NCI-H446 (cell line): ENCODE data around the gene HINFP.
"Not testable (repeated sequence)": the region's sequence is repeated elsewhere in the genome, so short reads cannot be mapped to it uniquely, and the experiment has no call there.

Source experiments
- DNase-seq, 2 experiments: peaks; one replicate each; lab custom pipeline; 2025; lab: John Stamatoyannopoulos, UW

HINFP gene

GRCh38 chr11:119100246-119100970, 21.0 kb upstream of the HINFP start:
- DNase-seq, result peak in 1 of 2 experiments; percentile 65

- no peak for DNase-seq
Observed at GRCh38 chr11:119100994-119101758, 20.2 kb upstream of the HINFP start.

GRCh38 chr11:119101759-119102423, 19.5 kb upstream of the HINFP start, which contains the start of gene DPAGT1:
TSS of gene DPAGT1 (minus strand) at chr11:119101853. CDS start at chr11:119101655, 198 bp downstream.
- peak; percentile 95 to 98 for DNase-seq

- not testable (repeated sequence) for DNase-seq
Observed at GRCh38 chr11:119103161-119103664, 18.2 kb upstream of the HINFP start.

- DNase-seq, result no peak
Observed at GRCh38 chr11:119103793-119104192, 17.6 kb upstream of the HINFP start.

GRCh38 chr11:119106564-119107537, 14.5 kb upstream of the HINFP start, which contains the start of gene C2CD2L:
TSS of gene C2CD2L (plus strand) at chr11:119107344. CDS start at chr11:119107742, 398 bp downstream.
- DNase-seq, result peak; percentile 71 to 95

- no peak for DNase-seq
Observed at GRCh38 chr11:119107538-119108145, 13.7 kb upstream of the HINFP start.

- no peak for DNase-seq
Observed at GRCh38 chr11:119108146-119108856, 13.1 kb upstream of the HINFP start.

- no peak for DNase-seq
Observed at GRCh38 chr11:119108857-119109221, 12.5 kb upstream of the HINFP start.

- no peak for DNase-seq
Observed at GRCh38 chr11:119109843-119110242, 11.5 kb upstream of the HINFP start.

GRCh38 chr11:119110439-119110838, 10.9 kb upstream of the HINFP start:
- DNase-seq, result no peak

GRCh38 chr11:119111361-119111925, 9.9 kb upstream of the HINFP start:
- DNase-seq, result no peak

- DNase-seq, result no peak
Observed at GRCh38 chr11:119112314-119113020, 8.9 kb upstream of the HINFP start.

- DNase-seq, result no peak
Observed at GRCh38 chr11:119113716-119114115, 7.7 kb upstream of the HINFP start.

- no peak for DNase-seq
Observed at GRCh38 chr11:119114351-119114750, 7.0 kb upstream of the HINFP start.

GRCh38 chr11:119115484-119116234, 5.7 kb upstream of the HINFP start:
- no peak for DNase-seq

- no peak for DNase-seq
Observed at GRCh38 chr11:119116235-119116594, 5.2 kb upstream of the HINFP start.

- DNase-seq, result no peak
Observed at GRCh38 chr11:119116601-119117000, 4.8 kb upstream of the HINFP start.
